Measurements from ENCODE around the gene CDC14A. TPM values are rescaled to one million over a fixed set of nuclear protein-coding genes. Genes with fewer than 3 reads are reported as not detected.

The CDC14A gene
- total and polyA plus RNA-seq, 2 donors (not counting 3 experiments of a cell fraction or from before 2014, with no cell fraction given) = 3.4 to 13.9 TPM

GRCh38 chr1:100397681-100398080 lies 45.4 kb downstream of the CDC14A start:
- no peak overlapping the region for H3K27ac ChIP-seq (ENCODE audit: insufficient read depth, low read depth, low read length)
- no peaks in the 10 kb centered on the region for H3K9me3 ChIP-seq (replicated peaks; ENCODE audit: control insufficient read depth, insufficient read depth, low read length)
- TF ChIP-seq MAX (IDR thresholded peaks at IDR 0.05; ENCODE audit: insufficient read depth, insufficient read length) (no peak), GATA2 (IDR thresholded peaks at IDR 0.05; ENCODE audit: insufficient read depth, insufficient read length, low read depth, low read length) (no peak), FOS (IDR thresholded peaks at IDR 0.05; ENCODE audit: borderline replicate concordance, insufficient read depth, low read length) (no peak), POLR2AphosphoS5 (IDR thresholded peaks at IDR 0.05; ENCODE audit: insufficient read depth, low read depth, low read length) (no peak), POLR2A (IDR thresholded peaks at IDR 0.05; ENCODE audit: low read depth, low read length) (no peak), MYC (IDR thresholded peaks at IDR 0.05; ENCODE audit: low read depth, low read length) (no peak), JUN (IDR thresholded peaks at IDR 0.05; ENCODE audit: borderline replicate concordance, insufficient read depth, insufficient read length, low read depth) (no peak)
- no peaks in the 10 kb centered on the region for H3K9me1 ChIP-seq (replicated peaks; ENCODE audit: control insufficient read depth, extremely low read depth, insufficient read depth, low read length)
- DNase-seq (ENCODE audit: low read depth, low spot score) = no peak
- no peaks in the 10 kb centered on the region for H3K79me2 ChIP-seq (ENCODE audit: control insufficient read depth, insufficient read depth, low read length)
- H3K9ac ChIP-seq (replicated peaks; ENCODE audit: extremely low read depth, insufficient read depth, low read length) = no peak overlapping the region
- intact Hi-C loops (cut with micrococcal nuclease) (no loop called here), dilution Hi-C loops (cut with MboI; ENCODE audit: extremely low pct_ligation_motif_present, low sequenced_read_pairs) (no loop called here)
- no TSS peak for BruUV-seq (replicated peaks)
- H3K36me3 ChIP-seq (ENCODE audit: control insufficient read depth in 2 of 2, extremely low read depth in 1 of 2, insufficient read depth in 2 of 2, low read length in 2 of 2) = peaks cover 1 to 2% of the 10 kb centered on the region in 2 experiments
- H3K4me2 ChIP-seq (ENCODE audit: insufficient read depth, low read length) = no peak overlapping the region
- CTCF ChIA-PET = no interaction called here
- H2AFZ ChIP-seq (ENCODE audit: low read depth, low read length) = no peak overlapping the region
- H3K4me1 ChIP-seq (ENCODE audit: control insufficient read depth, extremely low read depth, insufficient read depth, low read length) = peaks cover 17% of the 10 kb centered on the region
- FAIRE-seq = no peak
- H4K20me1 ChIP-seq (replicated peaks; ENCODE audit: control insufficient read depth, extremely low read depth, insufficient read depth, low read length) = no peaks in the 10 kb centered on the region
- no peaks in the 10 kb centered on the region for H3K27me3 ChIP-seq (ENCODE audit: control insufficient read depth in 2 of 2, insufficient read depth in 2 of 2, low read length in 2 of 2)
- POLR2A ChIA-PET = no interaction called here
- no peak overlapping the region for H3K4me3 ChIP-seq (replicated peaks in 1 of 3; ENCODE audit: insufficient read depth in 1 of 3, low read depth in 1 of 3, low read length in 3 of 3)

- TF ChIP-seq POLR2AphosphoS5 (IDR thresholded peaks at IDR 0.05; ENCODE audit: insufficient read depth, low read depth, low read length) (no peak), JUN (IDR thresholded peaks at IDR 0.05; ENCODE audit: borderline replicate concordance, insufficient read depth, insufficient read length, low read depth) (no peak), EZH2 (IDR thresholded peaks at IDR 0.05; ENCODE audit: borderline replicate concordance, low read depth, low read length, severe bottlenecking) (no peak), FOS (IDR thresholded peaks at IDR 0.05; ENCODE audit: borderline replicate concordance, insufficient read depth, low read length) (no peak), MAX (IDR thresholded peaks at IDR 0.05; ENCODE audit: insufficient read depth, insufficient read length) (no peak), MYC (IDR thresholded peaks at IDR 0.05; ENCODE audit: low read depth, low read length) (no peak), GATA2 (IDR thresholded peaks at IDR 0.05; ENCODE audit: insufficient read depth, insufficient read length, low read depth, low read length) (no peak), POLR2A (IDR thresholded peaks at IDR 0.05; ENCODE audit: low read depth, low read length) (no peak)
- TF ChIP-seq, protein P1, sequence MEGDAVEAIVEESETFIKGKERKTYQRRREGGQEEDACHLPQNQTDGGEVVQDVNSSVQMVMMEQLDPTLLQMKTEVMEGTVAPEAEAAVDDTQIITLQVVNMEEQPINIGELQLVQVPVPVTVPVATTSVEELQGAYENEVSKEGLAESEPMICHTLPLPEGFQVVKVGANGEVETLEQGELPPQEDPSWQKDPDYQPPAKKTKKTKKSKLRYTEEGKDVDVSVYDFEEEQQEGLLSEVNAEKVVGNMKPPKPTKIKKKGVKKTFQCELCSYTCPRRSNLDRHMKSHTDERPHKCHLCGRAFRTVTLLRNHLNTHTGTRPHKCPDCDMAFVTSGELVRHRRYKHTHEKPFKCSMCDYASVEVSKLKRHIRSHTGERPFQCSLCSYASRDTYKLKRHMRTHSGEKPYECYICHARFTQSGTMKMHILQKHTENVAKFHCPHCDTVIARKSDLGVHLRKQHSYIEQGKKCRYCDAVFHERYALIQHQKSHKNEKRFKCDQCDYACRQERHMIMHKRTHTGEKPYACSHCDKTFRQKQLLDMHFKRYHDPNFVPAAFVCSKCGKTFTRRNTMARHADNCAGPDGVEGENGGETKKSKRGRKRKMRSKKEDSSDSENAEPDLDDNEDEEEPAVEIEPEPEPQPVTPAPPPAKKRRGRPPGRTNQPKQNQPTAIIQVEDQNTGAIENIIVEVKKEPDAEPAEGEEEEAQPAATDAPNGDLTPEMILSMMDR (IDR thresholded peaks at IDR 0.05; ENCODE audit: extremely low read depth in 1 of 2, insufficient read depth in 1 of 2, low read depth in 1 of 2, low read length in 2 of 2) = no peak
- dilution Hi-C loops (cut with MboI; ENCODE audit: extremely low pct_ligation_motif_present, low sequenced_read_pairs) = no loop called here
- Histone ChIP-seq H3K4me3 (replicated peaks in 1 of 3; ENCODE audit: insufficient read depth in 1 of 3, low read depth in 1 of 3, low read length in 3 of 3) (no peak overlapping the region), H3K4me1 (ENCODE audit: control insufficient read depth, extremely low read depth, insufficient read depth, low read length) (peaks cover 17% of the 10 kb centered on the region), H3K36me3 (ENCODE audit: control insufficient read depth in 2 of 2, extremely low read depth in 1 of 2, insufficient read depth in 2 of 2, low read length in 2 of 2) (peaks cover 1 to 2% of the 10 kb centered on the region in 2 experiments), H3K79me2 (ENCODE audit: control insufficient read depth, insufficient read depth, low read length) (no peaks in the 10 kb centered on the region), H3K27me3 (ENCODE audit: control insufficient read depth in 2 of 2, insufficient read depth in 2 of 2, low read length in 2 of 2) (no peaks in the 10 kb centered on the region), H3K9me1 (replicated peaks; ENCODE audit: control insufficient read depth, extremely low read depth, insufficient read depth, low read length) (no peaks in the 10 kb centered on the region), H3K4me2 (ENCODE audit: insufficient read depth, low read length) (no peak overlapping the region), H4K20me1 (replicated peaks; ENCODE audit: control insufficient read depth, extremely low read depth, insufficient read depth, low read length) (no peaks in the 10 kb centered on the region), H3K9ac (replicated peaks; ENCODE audit: extremely low read depth, insufficient read depth, low read length) (no peak overlapping the region), H2AFZ (ENCODE audit: low read depth, low read length) (no peak overlapping the region), H3K9me3 (replicated peaks; ENCODE audit: control insufficient read depth, insufficient read depth, low read length) (no peaks in the 10 kb centered on the region), H3K27ac (ENCODE audit: insufficient read depth, low read depth, low read length) (no peak overlapping the region)
- CTCF ChIA-PET = no interaction called here
- no peak for DNase-seq (ENCODE audit: low read depth, low spot score)
- POLR2A ChIA-PET = no interaction called here
- BruUV-seq (replicated peaks) = no TSS peak
- FAIRE-seq = no peak
- intact Hi-C loops (cut with micrococcal nuclease) = no loop called here
Measured at GRCh38 chr1:100398648-100399047, 46.3 kb downstream of the CDC14A start.

Data from endothelial cell of umbilical vein (primary cell).